GM18502 (cell line): ENCODE results near the gene DTX3.
"Not testable (repeated sequence)": the region's sequence is repeated elsewhere in the genome, so short reads cannot be mapped to it uniquely, and the experiment has no call there.

Experiments used
- ATAC-seq: cut with Tn5 transposase; IDR thresholded peaks from one replicate; pipeline ENCODE4 v1.9.1; 2021; ENCODE audit warnings: mild to moderate bottlenecking; ENCODE audit not compliant: unreplicated experiment, poor library complexity

DTX3 gene

GRCh38 chr12:57618431-57618830 is 13.8 kb downstream of the DTX3 start:
- not testable (repeated sequence) for ATAC-seq

- ATAC-seq: no peak
These were observed 14.4 kb downstream of the DTX3 start for GRCh38 chr12:57618966-57619433.

DNA sequence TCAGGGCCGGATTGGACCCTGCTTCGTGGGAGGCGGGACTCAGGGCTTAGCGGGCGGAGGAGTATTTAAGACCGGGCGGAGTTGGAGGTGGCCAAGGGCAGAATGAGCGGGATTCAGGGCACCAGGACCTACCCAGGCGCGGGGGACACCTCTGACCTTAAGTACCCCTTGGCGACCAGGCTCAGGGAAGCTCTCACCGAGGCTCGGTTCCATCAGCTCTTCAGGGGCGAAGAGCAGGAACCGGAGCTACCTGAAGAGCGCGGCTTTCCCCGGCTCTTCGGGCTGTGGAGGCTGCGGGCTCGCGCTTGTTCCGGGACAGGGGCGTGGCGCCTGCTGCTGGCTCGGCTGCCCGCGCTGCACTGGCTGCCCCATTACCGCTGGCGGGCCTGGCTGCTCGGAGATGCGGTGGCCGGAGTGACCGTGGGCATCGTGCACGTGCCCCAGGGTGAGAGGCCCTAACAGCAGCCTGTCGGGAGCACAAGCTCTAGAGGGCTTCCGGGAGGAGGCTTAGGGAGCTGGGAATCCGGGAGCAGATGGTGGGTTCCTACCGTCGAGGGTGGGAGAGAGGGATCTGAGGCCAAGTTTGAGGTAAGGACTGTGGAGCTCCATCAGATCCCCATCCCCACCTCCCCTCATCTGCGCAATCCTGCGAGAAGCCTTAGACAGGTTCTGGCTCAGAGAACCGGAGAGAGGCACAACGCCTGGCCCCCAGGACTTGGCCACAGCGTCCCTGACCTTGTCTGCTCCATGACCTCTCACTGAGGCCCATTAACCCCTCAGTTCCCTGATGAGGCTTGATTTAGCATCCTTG is 15.0 kb downstream of the DTX3 start:
- ATAC-seq: no peak

- no peak for ATAC-seq
These were observed 15.8 kb downstream of the DTX3 start for GRCh38 chr12:57620245-57620935.

GRCh38 chr12:57620936-57621496 is 16.4 kb downstream of the DTX3 start:
- no peak for ATAC-seq

DNA sequence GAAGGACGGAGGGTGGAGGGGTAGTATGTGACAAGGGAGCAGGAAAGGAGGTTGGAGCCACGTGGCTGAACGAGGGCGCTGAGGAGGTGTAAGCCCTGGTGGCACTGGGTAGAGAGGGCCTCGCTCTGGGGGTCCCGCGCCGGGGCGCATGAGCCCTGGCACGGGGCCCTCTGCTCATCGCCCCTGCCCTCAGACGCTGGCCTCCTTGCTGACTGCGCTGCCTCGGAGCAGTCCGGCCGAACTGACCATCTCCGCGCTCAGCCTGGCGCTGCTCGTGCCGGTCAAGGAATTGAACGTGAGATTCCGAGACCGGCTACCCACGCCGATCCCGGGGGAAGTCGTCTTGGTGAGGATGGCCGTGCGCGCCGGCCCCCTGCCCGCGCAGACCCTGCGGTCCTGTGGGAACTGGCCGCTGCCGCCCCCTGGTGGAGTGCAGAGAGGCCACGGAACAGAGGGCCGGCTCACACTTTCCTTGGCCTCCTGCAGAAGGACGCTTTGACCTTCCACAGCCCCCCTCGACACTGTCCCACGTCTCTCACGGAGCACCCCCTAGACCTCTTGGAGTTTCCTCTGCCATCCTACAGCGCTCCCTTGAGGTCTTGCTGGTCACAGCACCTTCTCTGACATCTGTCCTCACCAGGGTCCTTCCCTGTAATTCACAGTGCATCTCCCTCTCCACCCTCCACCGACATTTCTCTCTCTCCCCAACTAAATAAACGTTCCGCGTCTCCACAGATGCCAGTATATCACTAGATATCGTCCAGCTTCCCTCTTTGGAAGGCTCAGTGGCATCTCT is 17.1 kb downstream of the DTX3 start:
- ATAC-seq: peak; percentile 50

DNA sequence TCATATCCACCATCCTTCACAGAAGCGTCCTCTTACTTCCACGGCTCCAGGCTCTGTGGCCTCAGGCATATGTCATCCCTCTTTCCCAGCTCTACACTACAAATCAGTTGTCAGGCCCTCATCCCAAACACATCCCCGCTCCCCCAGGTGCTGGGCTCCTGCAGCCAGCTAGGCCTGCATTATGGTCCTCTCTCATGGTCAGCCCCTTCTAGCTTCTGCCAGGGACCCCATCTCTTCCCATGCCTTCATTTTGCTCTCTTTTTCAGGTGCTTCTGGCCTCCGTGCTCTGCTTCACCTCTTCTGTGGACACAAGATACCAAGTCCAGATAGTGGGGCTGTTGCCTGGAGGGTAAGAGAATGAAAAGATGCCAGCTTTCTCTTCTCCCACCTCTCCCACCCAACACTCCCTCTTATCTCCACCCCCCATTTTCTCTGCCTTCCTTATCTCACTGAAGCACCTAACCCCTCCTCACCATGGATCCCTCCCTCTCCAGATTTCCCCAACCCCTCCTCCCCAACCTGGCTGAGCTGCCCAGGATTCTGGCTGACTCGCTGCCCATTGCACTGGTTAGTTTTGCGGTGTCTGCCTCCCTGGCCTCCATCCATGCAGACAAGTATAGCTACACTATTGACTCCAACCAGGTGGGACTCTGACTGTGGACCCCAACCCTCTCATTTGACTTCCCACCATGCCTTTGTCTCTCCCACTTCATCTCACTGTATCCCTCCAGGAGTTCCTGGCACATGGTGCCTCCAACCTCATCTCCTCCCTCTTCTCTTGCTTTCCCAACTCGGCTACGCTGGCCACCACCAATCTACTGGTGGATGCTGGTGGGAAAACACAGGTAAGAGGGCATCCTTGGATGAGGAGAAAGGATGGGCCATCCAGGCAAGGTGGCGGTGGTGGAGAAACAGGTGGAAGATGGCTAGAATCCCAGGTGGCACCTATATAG is 17.9 kb downstream of the DTX3 start:
- no peak for ATAC-seq

- ATAC-seq: no peak
These were observed 18.8 kb downstream of the DTX3 start for GRCh38 chr12:57623385-57623784.

- ATAC-seq: no peak
These were observed 19.3 kb downstream of the DTX3 start for GRCh38 chr12:57623811-57624390.

DNA sequence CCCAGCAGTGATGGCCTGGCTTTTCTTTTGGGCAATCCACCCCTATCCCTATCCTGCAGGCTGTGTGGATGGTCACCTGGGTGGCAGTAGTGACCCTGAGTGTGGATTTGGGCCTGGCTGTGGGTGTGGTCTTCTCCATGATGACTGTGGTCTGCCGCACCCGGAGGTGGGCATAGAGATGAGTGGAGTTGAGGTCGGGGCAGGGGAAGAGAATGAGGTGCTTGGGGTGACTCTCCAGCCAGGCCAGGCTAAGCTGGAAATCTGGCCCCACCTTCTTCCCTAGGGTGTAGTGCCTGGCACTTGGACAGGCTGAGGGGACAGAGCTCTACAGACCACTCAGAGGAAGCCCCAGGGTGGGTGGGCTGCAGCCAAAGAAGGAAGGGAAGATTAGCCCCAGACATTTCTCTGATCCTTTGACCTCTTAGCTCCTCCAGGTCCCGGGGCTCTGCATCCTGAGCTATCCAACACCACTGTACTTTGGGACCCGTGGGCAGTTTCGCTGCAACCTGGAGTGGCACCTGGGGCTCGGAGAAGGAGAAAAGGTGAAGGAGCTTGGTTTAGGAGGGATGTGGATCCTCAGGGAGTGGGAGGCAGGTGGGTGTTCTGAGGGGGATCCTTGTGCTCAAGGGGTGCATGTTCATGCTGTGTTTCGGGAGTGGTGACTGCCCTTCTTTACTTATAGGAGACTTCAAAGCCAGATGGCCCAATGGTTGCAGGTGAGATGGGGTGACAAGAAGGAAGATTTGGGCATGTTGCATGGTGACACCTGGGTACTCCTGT is 20.0 kb downstream of the DTX3 start:
- ATAC-seq: no peak

DNA sequence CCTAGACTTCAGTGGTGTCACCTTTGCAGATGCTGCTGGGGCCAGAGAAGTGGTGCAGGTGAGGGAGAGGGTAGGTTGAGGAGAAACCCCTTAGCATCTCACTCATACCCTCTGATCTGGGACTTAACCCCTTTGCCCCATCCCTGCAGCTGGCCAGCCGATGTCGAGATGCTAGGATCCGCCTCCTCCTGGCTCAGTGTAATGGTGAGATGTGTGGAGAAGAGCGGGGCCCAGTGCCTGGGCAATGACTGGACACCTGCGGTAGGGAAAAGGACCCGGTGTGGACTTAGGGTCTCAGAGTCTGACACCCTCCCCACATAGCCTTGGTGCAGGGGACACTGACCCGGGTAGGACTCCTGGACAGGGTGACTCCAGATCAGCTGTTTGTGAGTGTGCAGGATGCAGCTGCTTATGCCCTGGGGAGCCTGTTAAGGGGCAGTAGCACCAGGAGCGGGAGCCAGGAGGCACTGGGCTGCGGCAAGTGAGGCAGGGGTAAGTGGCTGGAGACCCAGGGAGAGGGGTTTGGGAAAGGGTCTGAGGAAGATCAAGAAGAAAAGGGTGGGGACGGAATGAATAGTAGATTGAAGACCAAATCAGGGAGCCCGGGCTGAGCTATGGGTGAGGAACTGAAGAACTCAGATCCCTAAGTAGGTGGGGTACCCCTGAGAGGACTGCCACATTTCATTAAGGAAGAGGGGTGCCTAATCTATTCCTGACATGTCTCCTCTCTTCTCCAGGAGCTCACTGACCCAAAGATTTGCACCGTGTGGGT is 20.8 kb downstream of the DTX3 start:
- ATAC-seq: no peak

GRCh38 chr12:57626111-57626920 is 21.7 kb downstream of the DTX3 start:
- ATAC-seq: no peak

GRCh38 chr12:57626921-57627445 is 22.4 kb downstream of the DTX3 start:
- ATAC-seq: no peak

GRCh38 chr12:57627501-57628279 is 23.1 kb downstream of the DTX3 start:
- no peak for ATAC-seq

- no peak for ATAC-seq
These were observed 23.9 kb downstream of the DTX3 start for GRCh38 chr12:57628280-57629191.
